H9 (cell line): Measurements from ENCODE around the gene S100A16. TPM values are rescaled to one million over a fixed set of nuclear protein-coding genes. Genes with fewer than 3 reads are reported as not detected.

ENCODE experiments used
- DNase-seq: peaks from one replicate; pipeline ENCODE4 v3.0.0-alpha.2; 2017
- H2AFZ ChIP-seq: one replicate; pipeline ENCODE4 v1.6.1; 2013; ENCODE audit warnings: mild to moderate bottlenecking, low read length, control low read depth, moderate library complexity
- H2AK5ac ChIP-seq: 2 replicates; pipeline ENCODE4 v1.6.1; 2013; ENCODE audit warnings: low read length, control low read depth, mixed read lengths; ENCODE audit not compliant: insufficient read length
- H2BK120ac ChIP-seq: one replicate; pipeline ENCODE4 v1.6.1; 2013; ENCODE audit warnings: low read depth, mild to moderate bottlenecking, low read length, control low read depth, inconsistent platforms; ENCODE audit not compliant: poor library complexity, severe bottlenecking
- H2BK12ac ChIP-seq: 2 replicates; pipeline ENCODE4 v1.6.1; 2013; ENCODE audit warnings: low read length, control low read depth, mixed read lengths, low read depth; ENCODE audit not compliant: insufficient read length
- H2BK15ac ChIP-seq: 2 replicates; pipeline ENCODE4 v1.6.1; 2013; ENCODE audit warnings: low read depth, low read length, control low read depth
- H2BK20ac ChIP-seq: one replicate; pipeline ENCODE4 v1.6.1; 2013; ENCODE audit warnings: low read depth, mild to moderate bottlenecking, low read length, control low read depth, inconsistent platforms; ENCODE audit not compliant: poor library complexity, severe bottlenecking
- H2BK5ac ChIP-seq: 2 replicates; pipeline ENCODE4 v1.6.1; 2013; ENCODE audit warnings: low read length, control low read depth, mixed read lengths; ENCODE audit not compliant: insufficient read length
- H3K14ac ChIP-seq: 2 replicates; pipeline ENCODE4 v1.6.1; 2013; ENCODE audit warnings: low read length, control low read depth; ENCODE audit not compliant: insufficient read depth
- H3K18ac ChIP-seq: 2 replicates; pipeline ENCODE4 v1.6.1; 2013; ENCODE audit warnings: low read depth, mild to moderate bottlenecking, mixed read lengths, low read length, control low read depth; ENCODE audit not compliant: insufficient read length
- H3K23ac ChIP-seq: 2 replicates; pipeline ENCODE4 v1.6.1; 2013; ENCODE audit warnings: low read length, control low read depth, mixed read lengths, low read depth; ENCODE audit not compliant: insufficient read length
- H3K23me2 ChIP-seq: 2 replicates; pipeline ENCODE4 v1.6.1; 2013; ENCODE audit warnings: low read depth, mild to moderate bottlenecking, mixed read lengths, low read length, control low read depth; ENCODE audit not compliant: insufficient read length, poor library complexity, severe bottlenecking
- H3K27ac ChIP-seq: 2 replicates; pipeline ENCODE4 v1.5.1; 2013; ENCODE audit warnings: low read length, control low read depth, mixed read lengths, low read depth; ENCODE audit not compliant: insufficient read length
- H3K27me3 ChIP-seq: 2 replicates; pipeline ENCODE4 v1.6.1; 2013; ENCODE audit warnings: low read length, control low read depth, inconsistent platforms; ENCODE audit not compliant: insufficient read depth
- H3K4ac ChIP-seq: 2 replicates; pipeline ENCODE4 v1.6.1; 2013; ENCODE audit warnings: low read depth, mild to moderate bottlenecking, control low read depth, inconsistent platforms, low read length, moderate library complexity
- H3K4me1 ChIP-seq: 2 replicates; pipeline ENCODE4 v1.6.1; 2013; ENCODE audit warnings: low read length, control low read depth, inconsistent platforms; ENCODE audit not compliant: insufficient read depth
- H3K4me2 ChIP-seq: 2 replicates; pipeline ENCODE4 v1.6.1; 2013; ENCODE audit warnings: low read length, control low read depth, mixed read lengths; ENCODE audit not compliant: insufficient read length, insufficient read depth
- H3K56ac ChIP-seq: 2 replicates; pipeline ENCODE4 v1.6.1; 2013; ENCODE audit warnings: low read depth, mild to moderate bottlenecking, mixed read lengths, low read length, control low read depth; ENCODE audit not compliant: insufficient read length
- H3K79me1 ChIP-seq: 2 replicates; pipeline ENCODE4 v1.6.1; 2013; ENCODE audit warnings: low read depth, mild to moderate bottlenecking, moderate library complexity, low read length, control low read depth, inconsistent platforms; ENCODE audit not compliant: insufficient read depth, poor library complexity, severe bottlenecking
- H3K79me2 ChIP-seq: 2 replicates; pipeline ENCODE4 v1.6.1; 2013; ENCODE audit warnings: low read length, control low read depth, inconsistent platforms; ENCODE audit not compliant: insufficient read depth
- H3K9ac ChIP-seq: 2 replicates; pipeline ENCODE4 v1.6.1; 2013; ENCODE audit warnings: low read length, control low read depth, mixed read lengths; ENCODE audit not compliant: insufficient read length; ENCODE audit errors: extremely low read depth
- H3K9me3 ChIP-seq: one replicate; pipeline ENCODE4 v1.6.1; 2013; ENCODE audit warnings: low read depth, low read length, inconsistent platforms; ENCODE audit not compliant: control insufficient read depth
- H3T11ph ChIP-seq: one replicate; pipeline ENCODE4 v1.6.1; 2013; ENCODE audit warnings: mild to moderate bottlenecking, low read length, control low read depth, inconsistent platforms
- H4K20me1 ChIP-seq: one replicate; pipeline ENCODE4 v1.6.1; 2013; ENCODE audit not compliant: control insufficient read depth, insufficient read length, insufficient read depth
- H4K5ac ChIP-seq: 2 replicates; pipeline ENCODE4 v1.6.1; 2013; ENCODE audit warnings: low read depth, mild to moderate bottlenecking, mixed read lengths, low read length, control low read depth; ENCODE audit not compliant: insufficient read length
- H4K8ac ChIP-seq: replicated peaks from 2 replicates; pipeline ENCODE4 v1.6.1; 2013; ENCODE audit warnings: low read length, control low read depth, mixed read lengths, low read depth; ENCODE audit not compliant: insufficient read length
- H4K91ac ChIP-seq: 2 replicates; pipeline ENCODE4 v1.6.1; 2013; ENCODE audit warnings: low read depth, mild to moderate bottlenecking, moderate library complexity, mixed read lengths, low read length, control low read depth; ENCODE audit not compliant: insufficient read length
- H3K27ac Mint-ChIP-seq, 3 experiments: 2 replicates in 2 of 3; 3 replicates in 1 of 3; pipeline ENCODE4 v1.8.0; 2020 to 2021; ENCODE audit warnings: mixed read lengths in 3 of 3, mild to moderate bottlenecking in 1 of 3, moderate library complexity in 1 of 3
- H3K27me3 Mint-ChIP-seq: 2 replicates; pipeline ENCODE4 v1.8.0; 2021; ENCODE audit warnings: low read depth, mild to moderate bottlenecking, moderate library complexity, mixed read lengths
- H3K36me3 Mint-ChIP-seq, 3 experiments: 2 replicates in 2 of 3; 3 replicates in 1 of 3; pipeline ENCODE4 v1.8.0; 2020 to 2021; ENCODE audit warnings: low read depth in 3 of 3, mixed read lengths in 3 of 3; ENCODE audit not compliant: insufficient read depth in 1 of 3
- H3K4me1 Mint-ChIP-seq, 2 experiments: 2 replicates each; pipeline ENCODE4 v1.8.0; 2020; ENCODE audit warnings: mixed read lengths in 2 of 2
- H3K4me3 Mint-ChIP-seq, 2 experiments: 2 replicates in 1 of 2; 3 replicates in 1 of 2; pipeline ENCODE4 v1.8.0; 2020 to 2021; ENCODE audit warnings: mild to moderate bottlenecking in 2 of 2, mixed read lengths in 2 of 2, moderate library complexity in 1 of 2
- H3K9me3 Mint-ChIP-seq, 2 experiments: 2 replicates in 1 of 2; 3 replicates in 1 of 2; pipeline ENCODE4 v1.8.0; 2020; ENCODE audit warnings: mild to moderate bottlenecking in 2 of 2, mixed read lengths in 2 of 2, moderate library complexity in 1 of 2
- WGBS: extraction: QIAGEN DNeasy Blood & Tissue Kit; methylation state at CpG from one replicate; pipeline ENCODE4 v1.1.7; 2013; ENCODE audit warnings: missing lambda C conversion rate, low lambda C conversion rate, mixed read lengths; ENCODE audit not compliant: insufficient read length; ENCODE audit errors: extremely low coverage; 5-methylcytosine and 5-hydroxymethylcytosine counted together
- total RNA-seq: library from RNA; stranded (reverse); gene quantifications from 2 replicates; pipeline ENCODE4 v1.2.1, GENCODE V29; 2021
- TF ChIP-seq, protein P1 (sequence below): fragments of 200-600 bp; sonication (generic); conservative IDR thresholded peaks from 3 replicates; pipeline ENCODE4 v1.8.0; 2021; ENCODE audit warnings: antibody characterized with exemption, mild to moderate bottlenecking

S100A16 gene
- total RNA-seq, 1 experiment from 2014 or later = 8.0 TPM

GRCh38 chr1:153557877-153558276, 55.1 kb downstream of the S100A16 start:
- Histone ChIP-seq H2BK20ac (no peak overlapping the region), H3T11ph (no peak overlapping the region), H3K56ac (no peak overlapping the region), H4K20me1 (no peaks in the 10 kb centered on the region), H3K23me2 (no peaks in the 10 kb centered on the region), H3K23ac (no peak overlapping the region), H3K4me1 (no peaks in the 10 kb centered on the region), H3K14ac (no peak overlapping the region), H3K9ac (no peak overlapping the region), H4K91ac (no peak overlapping the region), H2BK15ac (no peak overlapping the region), H3K18ac (no peak overlapping the region), H2BK120ac (no peak overlapping the region), H3K27me3 (no peaks in the 10 kb centered on the region), H2BK12ac (no peak overlapping the region), H3K79me1 (no peaks in the 10 kb centered on the region), H3K4ac (no peak overlapping the region), H3K4me2 (no peak overlapping the region), H3K9me3 (no peaks in the 10 kb centered on the region), H4K8ac (no peak overlapping the region), H4K5ac (no peak overlapping the region), H2AFZ (no peak overlapping the region), H3K79me2 (no peaks in the 10 kb centered on the region), H2BK5ac (no peak overlapping the region), H3K27ac (no peak overlapping the region), H2AK5ac (no peak overlapping the region)
- DNase-seq = no peak
- no peaks in the 10 kb centered on the region; the same call in 1 of the 2 replicates for H3K27me3 Mint-ChIP-seq
- WGBS = no CpG with 5 or more reads among the region's 3 CpGs
- H3K36me3 Mint-ChIP-seq = no peaks in the 10 kb centered on the region
- no peaks in the 10 kb centered on the region for H3K9me3 Mint-ChIP-seq
- TF ChIP-seq, protein P1, sequence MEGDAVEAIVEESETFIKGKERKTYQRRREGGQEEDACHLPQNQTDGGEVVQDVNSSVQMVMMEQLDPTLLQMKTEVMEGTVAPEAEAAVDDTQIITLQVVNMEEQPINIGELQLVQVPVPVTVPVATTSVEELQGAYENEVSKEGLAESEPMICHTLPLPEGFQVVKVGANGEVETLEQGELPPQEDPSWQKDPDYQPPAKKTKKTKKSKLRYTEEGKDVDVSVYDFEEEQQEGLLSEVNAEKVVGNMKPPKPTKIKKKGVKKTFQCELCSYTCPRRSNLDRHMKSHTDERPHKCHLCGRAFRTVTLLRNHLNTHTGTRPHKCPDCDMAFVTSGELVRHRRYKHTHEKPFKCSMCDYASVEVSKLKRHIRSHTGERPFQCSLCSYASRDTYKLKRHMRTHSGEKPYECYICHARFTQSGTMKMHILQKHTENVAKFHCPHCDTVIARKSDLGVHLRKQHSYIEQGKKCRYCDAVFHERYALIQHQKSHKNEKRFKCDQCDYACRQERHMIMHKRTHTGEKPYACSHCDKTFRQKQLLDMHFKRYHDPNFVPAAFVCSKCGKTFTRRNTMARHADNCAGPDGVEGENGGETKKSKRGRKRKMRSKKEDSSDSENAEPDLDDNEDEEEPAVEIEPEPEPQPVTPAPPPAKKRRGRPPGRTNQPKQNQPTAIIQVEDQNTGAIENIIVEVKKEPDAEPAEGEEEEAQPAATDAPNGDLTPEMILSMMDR = no peak
- no peak overlapping the region for H3K27ac Mint-ChIP-seq
- no peak overlapping the region for H3K4me3 Mint-ChIP-seq
- peaks cover 0 to 5% of the 10 kb centered on the region in 2 experiments; a peak in 2 of 4 replicates for H3K4me1 Mint-ChIP-seq

Other genes starting within 250 kb of the S100A16 start
- gene S100A12, start 237.5 kb downstream of the S100A16 start, total RNA-seq = not detected in 2 replicates
- not detected in 2 replicates for gene S100A8, start 222.1 kb downstream of the S100A16 start, total RNA-seq
- gene S100A7A, start 196.6 kb downstream of the S100A16 start, total RNA-seq = not detected in 2 replicates
- gene S100A7, start 152.5 kb downstream of the S100A16 start, total RNA-seq = not detected in 2 replicates
- gene S100A6, start 77.1 kb downstream of the S100A16 start, total RNA-seq = not detected in 2 replicates
- not detected in 2 replicates for gene S100A5, start 72.2 kb downstream of the S100A16 start, total RNA-seq
- gene S100A4, start 67.3 kb downstream of the S100A16 start, total RNA-seq = 9.0 and 9.3 TPM in 2 replicates
- gene S100A3, start 63.9 kb downstream of the S100A16 start, total RNA-seq = not detected in 2 replicates
- gene S100A2, start 47.3 kb downstream of the S100A16 start, total RNA-seq = 0.57 and 0.92 TPM in 2 replicates
- gene S100A14, start 3.2 kb upstream of the S100A16 start, total RNA-seq = 0.63 and 0.66 TPM in 2 replicates
- 55.0 and 64.5 TPM in 2 replicates for gene S100A13, start 14.4 kb upstream of the S100A16 start, total RNA-seq
- gene S100A1, start 15.3 kb upstream of the S100A16 start, total RNA-seq = 1.1 TPM in 1 of 2 replicates, not detected in the other
- 126 and 129 TPM in 2 replicates for gene CHTOP, start 20.9 kb upstream of the S100A16 start, total RNA-seq
- gene SNAPIN, start 45.6 kb upstream of the S100A16 start, total RNA-seq = 29.0 and 29.5 TPM in 2 replicates
- 357 and 362 TPM in 2 replicates for gene ILF2, start 57.9 kb upstream of the S100A16 start, total RNA-seq
- 8.6 and 8.9 TPM in 2 replicates for gene NPR1, start 65.6 kb upstream of the S100A16 start, total RNA-seq
- 65.4 and 67.1 TPM in 2 replicates for gene INTS3, start 114.9 kb upstream of the S100A16 start, total RNA-seq
- 42.0 and 45.3 TPM in 2 replicates for gene SLC27A3, start 162.3 kb upstream of the S100A16 start, total RNA-seq